AG09309 (cell line): ENCODE data around the gene MRGPRD.

Experiments
- DNase-seq: peaks from one replicate; pipeline ENCODE4 v3.0.0-alpha.2; 2010; ENCODE audit warnings: low read depth
- H3K4me3 ChIP-seq: 2 replicates; pipeline ENCODE4 v1.5.1; 2011; ENCODE audit warnings: mild to moderate bottlenecking, low read depth, low read length, moderate library complexity; ENCODE audit not compliant: control insufficient read depth
- TF ChIP-seq, protein P1 (sequence below): IDR thresholded peaks from 2 replicates; pipeline ENCODE4 v1.5.1; 2011; ENCODE audit warnings: mild to moderate bottlenecking, low read depth, low read length, inconsistent platforms; ENCODE audit not compliant: insufficient read depth, control insufficient read depth; ENCODE audit errors: missing control alignments

Gene MRGPRD

DNA sequence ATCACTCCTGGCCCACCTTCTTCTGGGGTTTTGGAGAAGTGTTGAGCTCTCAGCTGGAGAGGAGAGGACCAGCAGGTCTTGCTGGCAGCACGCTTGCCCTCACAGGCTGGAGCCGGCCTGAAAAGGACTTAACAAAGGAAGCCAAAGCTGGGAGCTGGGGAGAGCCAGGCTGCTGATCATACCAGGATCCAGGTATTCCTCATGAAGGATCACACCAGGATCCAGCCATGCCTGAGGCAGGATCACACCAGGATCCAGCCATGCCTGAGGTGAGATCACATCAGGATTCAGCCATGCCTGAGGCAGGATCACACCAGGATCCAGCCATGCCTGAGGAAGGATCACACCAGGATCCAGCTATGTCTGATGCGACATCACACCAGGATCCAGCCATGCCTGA lies 17.0 kb downstream of the MRGPRD start:
- TF ChIP-seq, protein P1, sequence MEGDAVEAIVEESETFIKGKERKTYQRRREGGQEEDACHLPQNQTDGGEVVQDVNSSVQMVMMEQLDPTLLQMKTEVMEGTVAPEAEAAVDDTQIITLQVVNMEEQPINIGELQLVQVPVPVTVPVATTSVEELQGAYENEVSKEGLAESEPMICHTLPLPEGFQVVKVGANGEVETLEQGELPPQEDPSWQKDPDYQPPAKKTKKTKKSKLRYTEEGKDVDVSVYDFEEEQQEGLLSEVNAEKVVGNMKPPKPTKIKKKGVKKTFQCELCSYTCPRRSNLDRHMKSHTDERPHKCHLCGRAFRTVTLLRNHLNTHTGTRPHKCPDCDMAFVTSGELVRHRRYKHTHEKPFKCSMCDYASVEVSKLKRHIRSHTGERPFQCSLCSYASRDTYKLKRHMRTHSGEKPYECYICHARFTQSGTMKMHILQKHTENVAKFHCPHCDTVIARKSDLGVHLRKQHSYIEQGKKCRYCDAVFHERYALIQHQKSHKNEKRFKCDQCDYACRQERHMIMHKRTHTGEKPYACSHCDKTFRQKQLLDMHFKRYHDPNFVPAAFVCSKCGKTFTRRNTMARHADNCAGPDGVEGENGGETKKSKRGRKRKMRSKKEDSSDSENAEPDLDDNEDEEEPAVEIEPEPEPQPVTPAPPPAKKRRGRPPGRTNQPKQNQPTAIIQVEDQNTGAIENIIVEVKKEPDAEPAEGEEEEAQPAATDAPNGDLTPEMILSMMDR: no peak
- H3K4me3 ChIP-seq: no peak overlapping the region
- no peak for DNase-seq

DNA sequence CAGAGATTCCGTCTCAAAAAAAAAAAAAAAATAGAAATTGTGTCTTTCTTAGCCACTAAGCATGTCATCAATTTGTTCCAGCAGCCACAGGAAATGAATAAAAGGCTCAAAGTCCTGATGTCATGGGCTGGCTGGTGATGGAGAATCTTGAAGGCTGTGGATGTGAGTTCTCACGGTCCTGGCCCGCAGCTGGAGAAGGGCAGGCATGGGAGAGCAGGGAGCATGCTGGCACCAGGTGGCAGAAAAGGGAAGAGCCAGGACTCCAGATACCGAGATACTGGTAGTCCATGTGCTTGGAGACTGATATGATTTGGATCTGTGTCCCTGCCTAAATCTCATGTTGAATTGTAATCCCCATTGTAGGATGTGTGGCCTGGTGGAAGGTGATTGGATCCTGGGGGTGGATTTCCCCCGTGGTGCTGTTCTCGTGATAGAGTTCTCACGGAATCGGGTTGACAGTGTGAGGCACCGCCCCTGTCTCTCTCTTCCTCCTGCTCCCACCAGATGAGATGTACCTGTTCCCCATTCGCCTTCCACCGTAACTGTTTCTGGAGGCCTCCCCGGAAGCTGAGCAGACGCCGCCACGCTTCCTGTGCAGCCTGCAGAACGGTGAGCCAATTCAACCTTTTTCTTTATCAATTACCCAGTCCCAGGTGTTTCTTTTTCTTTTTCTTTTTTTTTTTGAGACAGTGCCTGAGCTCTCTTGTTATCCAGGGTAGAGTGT lies 18.1 kb downstream of the MRGPRD start:
- DNase-seq: no peak
- H3K4me3 ChIP-seq: no peak overlapping the region
- TF ChIP-seq, protein P1: no peak

- TF ChIP-seq, protein P1: no peak
- no peak overlapping the region for H3K4me3 ChIP-seq
- DNase-seq: no peak
These were observed 19.5 kb downstream of the MRGPRD start for GRCh38 chr11:68961245-68961644.

GRCh38 chr11:68960294-68961071 lies 20.3 kb downstream of the MRGPRD start:
- TF ChIP-seq, protein P1: no peak

DNA sequence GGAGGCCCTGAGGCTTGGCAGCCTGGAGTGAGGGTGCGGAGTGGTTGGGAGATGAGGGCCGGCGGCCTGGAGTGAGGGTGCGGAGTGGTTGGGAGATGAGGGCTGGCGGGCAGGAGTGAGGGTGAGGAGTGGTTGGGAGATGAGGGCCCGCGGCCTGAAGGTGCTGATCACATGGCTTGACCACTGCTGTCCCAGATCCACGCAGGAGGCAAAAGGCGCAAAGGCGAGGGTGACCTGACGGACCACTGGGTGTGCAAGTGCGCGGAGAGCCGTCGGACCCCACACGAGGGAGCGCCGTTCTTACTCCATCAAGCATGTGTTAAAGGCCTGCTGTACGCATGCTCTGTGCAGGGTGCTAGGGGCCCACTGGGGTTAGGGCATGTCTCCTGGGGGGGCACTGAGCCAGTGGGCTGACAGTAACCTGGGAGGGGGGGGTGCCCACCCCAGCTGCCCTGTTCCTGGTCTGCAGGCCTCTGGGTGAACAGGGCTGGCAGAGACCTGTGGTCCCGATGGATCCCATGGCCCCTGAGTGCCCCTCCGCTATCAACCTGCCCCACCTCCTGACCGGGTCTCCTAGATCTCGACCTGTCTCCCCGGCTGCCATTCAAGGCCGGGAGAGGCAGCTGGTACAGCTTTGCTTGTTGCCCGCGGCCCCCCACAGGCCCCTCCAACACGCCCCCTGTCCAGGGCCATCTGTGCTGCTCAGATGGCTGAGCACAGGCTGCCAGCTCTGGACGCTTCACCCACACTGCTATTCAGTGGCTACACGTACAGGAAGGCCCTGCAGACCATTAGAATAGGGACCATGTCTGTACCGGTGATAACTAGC lies 21.1 kb downstream of the MRGPRD start:
- H3K4me3 ChIP-seq: no peak overlapping the region
- TF ChIP-seq, protein P1: no peak
- DNase-seq: no peak

More at GRCh38 chr11:68960294-68961071, 20.3 kb downstream of the MRGPRD start:
- no peak for DNase-seq
- H3K4me3 ChIP-seq: no peak overlapping the region

GRCh38 chr11:68958211-68958610 lies 22.6 kb downstream of the MRGPRD start:
- TF ChIP-seq, protein P1: no peak

More at GRCh38 chr11:68958211-68958610, 22.6 kb downstream of the MRGPRD start:
- no peak for DNase-seq
- H3K4me3 ChIP-seq: no peak overlapping the region
